ENCODE results near the gene RSPH6A.
A peak's percentile ranks its signal among the peaks of the same experiment; 100 is the strongest.

GRCh38 chr19:45770192-45771101 lies 44.7 kb downstream of the RSPH6A start:
- TF ChIP-seq CTCF (conservative IDR thresholded peaks at IDR 0.05 in 1 of 2, IDR thresholded peaks at IDR 0.05 in 1 of 2; ENCODE audit: low read depth in 1 of 2, low read length in 2 of 2), result peak; percentile 63 to 66
- TF ChIP-seq EZH2 (IDR thresholded peaks at IDR 0.05; ENCODE audit: low read length, missing control alignments), result no peak

Measured in fibroblast of lung (primary cell).